HG03108 (cell line): ENCODE data around the gene FRMD4A.
"Not testable (repeated sequence)": the region's sequence is repeated elsewhere in the genome, so short reads cannot be mapped to it uniquely, and the experiment has no call there.

Source experiments
- ATAC-seq: cut with Tn5 transposase; IDR thresholded peaks from one replicate; pipeline ENCODE4 v1.9.1; 2021; ENCODE audit warnings: moderate library complexity; ENCODE audit not compliant: unreplicated experiment

The FRMD4A gene

DNA sequence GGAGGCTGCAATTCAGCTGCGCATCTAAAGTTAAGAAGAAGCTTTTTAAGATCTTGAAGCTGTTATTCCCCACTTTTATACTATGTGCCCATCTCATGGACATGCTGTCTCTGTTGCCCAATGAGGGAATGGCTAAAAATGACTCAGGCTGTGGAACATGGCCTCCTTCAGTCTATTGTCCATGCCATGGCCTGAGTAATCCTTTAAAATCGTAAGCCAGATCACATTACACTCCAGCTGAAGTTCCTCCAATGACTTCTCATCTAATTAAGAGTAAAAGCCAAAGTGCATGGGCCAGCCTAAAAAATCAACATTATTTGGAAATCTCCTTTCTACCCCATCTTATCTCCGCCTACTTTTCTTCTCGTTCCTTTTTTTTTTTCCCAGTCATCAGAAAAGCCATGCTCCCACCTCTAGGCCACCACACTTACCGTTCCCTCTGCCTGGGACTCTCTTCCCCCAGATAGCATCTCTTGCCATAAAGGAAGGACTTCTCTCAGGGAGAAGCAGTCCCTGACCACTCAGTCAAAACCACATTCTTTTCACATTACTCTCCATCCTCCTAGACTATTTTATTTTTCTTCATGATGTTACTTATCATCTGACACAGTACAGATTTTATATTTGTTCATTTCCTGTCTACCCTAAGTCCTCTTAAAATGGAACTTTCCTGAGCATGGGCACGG lies 406.5 kb downstream of the FRMD4A start:
- no peak for ATAC-seq

DNA sequence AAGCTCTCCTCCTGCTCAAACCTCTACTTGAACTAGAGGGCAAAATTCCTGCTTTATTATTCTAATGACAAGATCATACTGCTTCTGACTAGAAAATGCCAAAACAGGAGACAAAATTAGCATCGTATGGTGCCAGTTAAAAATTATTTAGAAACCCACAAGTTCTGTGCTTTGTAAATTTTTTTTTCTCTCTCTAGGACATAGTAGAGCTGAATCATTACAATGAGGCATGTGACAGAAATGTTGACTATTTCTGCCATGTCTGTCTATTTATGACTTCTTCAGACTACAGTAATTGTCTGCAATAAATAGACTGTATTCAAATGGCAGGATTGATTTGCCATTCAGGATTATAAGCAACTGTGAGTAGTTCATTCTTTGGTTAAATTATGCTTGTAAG lies 408.1 kb downstream of the FRMD4A start:
- no peak for ATAC-seq

DNA sequence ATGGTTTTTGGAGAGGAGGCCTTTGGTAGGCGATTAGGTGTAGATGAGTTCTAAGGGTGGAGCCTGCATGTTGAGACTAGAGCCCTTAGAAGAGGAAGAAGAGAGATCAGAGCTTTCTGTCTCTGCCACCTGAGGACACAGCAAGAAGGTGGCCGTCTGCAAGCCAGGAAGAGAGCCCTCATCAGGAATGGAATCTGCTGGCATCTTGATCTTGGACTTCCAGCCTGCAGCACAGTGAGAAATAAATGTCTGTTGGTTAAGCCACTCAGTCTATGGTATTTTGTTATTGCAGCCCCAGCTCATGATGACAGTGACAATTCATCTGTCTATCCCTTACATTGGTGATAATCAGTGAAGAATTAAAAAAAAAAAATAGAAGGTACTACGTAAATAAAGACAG lies 408.8 kb downstream of the FRMD4A start:
- no peak for ATAC-seq

DNA sequence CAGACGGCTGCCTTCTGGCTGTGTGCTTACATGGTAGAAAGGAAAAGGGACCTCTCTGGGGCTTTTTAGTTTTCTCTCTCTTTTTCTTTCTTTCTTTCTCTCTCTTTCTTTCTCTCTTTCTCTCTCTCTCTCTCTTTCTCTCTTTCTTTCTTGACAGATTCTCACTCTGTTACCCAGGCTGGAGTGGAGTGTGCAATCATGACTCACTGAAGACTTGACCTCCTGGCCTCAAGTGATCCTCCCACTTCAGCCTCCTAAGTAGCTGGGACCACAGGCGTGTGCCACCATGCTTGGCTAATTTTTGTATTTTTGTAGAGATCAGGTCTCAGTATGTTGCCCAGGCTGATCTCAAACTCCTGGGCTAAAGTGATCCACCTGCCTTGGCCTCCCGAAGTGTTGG lies 409.6 kb downstream of the FRMD4A start:
- not testable (repeated sequence) for ATAC-seq

DNA sequence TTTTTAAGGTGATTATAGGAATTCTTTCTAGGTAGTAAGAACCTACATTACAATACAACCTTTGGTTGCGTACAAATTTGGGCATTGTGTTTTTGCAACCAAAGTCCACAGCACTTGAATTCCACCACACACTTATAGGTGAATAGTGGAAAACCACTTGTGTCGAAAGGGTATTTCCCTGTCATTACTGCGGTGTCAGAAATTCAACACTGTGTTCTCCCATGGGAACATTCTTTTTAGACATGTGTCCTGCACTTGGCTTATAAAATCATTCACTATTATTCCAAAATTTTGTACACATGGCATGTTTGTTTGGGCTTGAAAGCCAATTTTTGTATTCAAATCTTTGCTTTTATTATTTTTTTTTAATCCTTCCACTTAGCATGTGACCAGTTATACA lies 410.3 kb downstream of the FRMD4A start:
- ATAC-seq, result no peak

DNA sequence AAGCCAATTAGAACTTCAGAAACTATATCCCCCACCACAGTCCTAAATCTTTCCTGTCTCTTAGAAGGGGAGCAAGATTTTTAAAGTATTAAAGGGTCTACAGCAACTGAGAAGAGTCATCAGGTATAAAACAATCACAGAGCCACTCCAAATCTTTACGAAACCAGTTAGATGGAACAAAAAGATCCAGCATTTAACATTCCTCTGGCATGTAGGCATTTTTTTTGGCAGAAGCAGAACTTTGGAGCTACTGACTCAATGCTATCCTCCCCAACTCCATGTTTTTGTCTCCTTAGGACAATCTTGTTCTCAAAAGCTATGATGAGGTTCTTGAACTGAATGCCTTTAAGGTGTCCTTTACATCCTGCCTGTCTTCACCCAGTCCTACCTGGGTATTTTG lies 410.7 kb downstream of the FRMD4A start:
- ATAC-seq, result no peak

DNA sequence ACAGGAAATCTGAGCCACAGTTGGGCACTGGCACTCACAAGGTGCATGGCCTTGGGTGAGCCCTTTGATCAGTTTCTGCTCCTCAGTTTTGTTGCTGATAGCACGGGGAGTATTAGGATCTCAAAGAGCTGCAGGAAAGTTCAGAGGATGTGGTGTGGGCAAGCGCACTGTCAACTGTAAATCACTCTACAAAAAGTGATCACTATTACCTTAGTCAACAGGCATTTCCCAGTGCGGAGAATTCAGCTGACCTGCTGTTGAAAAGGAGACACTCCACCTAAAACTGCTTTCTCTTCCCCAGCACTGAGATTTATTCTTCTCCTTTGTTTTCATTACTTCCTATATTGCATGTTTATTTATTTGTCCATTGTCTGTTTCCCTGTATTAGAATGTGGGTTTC lies 412.9 kb downstream of the FRMD4A start:
- ATAC-seq, result no peak

DNA sequence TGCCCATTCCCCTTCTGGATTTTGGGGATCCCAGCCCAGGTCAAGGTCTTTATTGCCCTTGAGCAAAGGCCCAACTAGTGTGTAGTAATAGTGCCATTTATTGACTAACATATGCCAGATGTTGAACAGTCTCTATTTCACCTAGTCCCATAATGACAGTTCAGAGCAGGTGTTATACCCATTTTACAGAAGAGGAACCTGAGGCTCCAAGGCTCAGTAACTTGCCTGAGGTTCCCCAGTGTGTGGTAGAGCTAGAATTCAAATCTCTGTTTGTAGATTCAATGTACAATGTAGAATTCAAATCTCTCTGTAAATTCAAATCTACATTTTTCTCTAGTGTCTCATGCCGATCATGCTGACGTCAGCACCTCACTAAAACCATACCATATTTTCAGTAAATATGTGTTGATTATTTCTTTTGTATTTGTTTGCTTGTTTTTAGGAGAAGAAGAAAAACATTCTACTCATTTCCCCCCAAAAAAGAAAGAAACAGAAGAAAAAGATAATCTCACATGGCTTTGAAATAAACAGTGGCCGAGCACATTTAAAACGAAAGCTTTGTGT lies 414.3 kb downstream of the FRMD4A start:
- ATAC-seq, result no peak

DNA sequence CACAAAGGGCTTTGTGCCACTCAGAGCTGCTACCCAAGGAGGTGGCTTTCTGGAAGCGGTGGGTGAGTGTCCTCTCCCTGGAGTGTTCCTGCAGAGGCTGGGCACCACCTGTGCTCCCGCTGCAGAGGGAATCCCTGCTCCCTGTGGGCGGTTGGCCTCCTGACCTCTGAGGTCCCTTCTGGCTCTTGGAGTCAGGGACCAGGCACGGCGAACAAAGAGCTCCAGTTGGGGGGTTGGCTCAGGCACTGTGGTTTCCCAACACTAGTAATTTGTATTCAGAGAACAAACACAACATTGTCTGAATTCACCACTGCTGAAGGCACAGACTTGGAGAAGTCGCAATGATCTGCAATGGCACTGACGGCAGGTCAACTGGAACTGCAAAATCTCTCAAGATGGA lies 415.0 kb downstream of the FRMD4A start:
- no peak for ATAC-seq

DNA sequence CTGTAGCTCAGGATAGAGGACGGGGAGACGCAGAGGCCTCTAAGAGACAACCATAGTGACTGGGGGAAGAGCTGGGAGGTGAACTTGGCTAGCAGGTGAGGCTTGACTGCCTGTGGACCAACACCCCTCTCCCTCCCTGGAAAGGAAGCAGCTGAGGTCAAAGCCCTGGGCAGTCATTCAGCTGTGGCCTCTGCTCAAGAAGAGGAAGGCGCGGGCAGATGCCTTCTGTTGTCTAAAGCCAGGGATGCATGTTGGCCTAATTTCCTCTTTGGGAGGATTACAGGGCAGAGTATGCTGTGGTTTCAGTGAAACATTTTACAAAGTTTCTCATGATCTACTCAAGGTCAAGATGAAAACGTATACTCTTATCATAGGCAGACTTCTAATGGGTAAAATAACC lies 416.8 kb downstream of the FRMD4A start:
- ATAC-seq, result no peak

DNA sequence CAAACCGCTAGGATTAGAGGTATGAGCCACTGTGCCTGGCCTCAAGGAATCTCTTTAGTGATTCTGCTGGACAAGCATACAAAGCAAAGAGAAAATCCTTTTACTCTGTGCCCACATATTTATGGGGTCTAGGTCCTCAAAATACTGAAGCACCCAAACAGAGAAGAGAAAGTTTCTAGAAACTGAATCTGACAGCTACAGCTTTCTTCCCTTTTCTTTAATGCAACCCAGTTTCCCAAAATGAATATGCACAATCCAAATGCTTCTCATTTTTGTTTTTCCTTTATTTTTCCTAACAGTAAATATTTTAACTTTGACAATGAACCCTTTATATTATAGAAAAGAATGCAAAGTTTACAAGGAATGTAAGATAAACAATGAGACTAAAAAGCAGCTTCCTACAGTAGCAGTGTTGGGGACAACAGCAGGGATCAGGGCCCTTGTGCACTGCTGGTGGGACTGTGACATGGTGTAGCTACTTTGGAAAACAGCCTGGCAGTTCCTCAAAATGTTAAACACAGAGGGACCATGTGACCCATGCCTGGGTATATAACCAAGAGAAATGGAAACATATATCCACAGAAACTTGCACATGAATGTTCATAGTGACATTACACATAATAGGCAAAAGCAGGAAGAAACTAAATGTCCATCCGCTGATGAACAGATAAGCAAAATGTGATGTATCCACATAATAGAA lies 418.8 kb downstream of the FRMD4A start:
- ATAC-seq, result no peak

DNA sequence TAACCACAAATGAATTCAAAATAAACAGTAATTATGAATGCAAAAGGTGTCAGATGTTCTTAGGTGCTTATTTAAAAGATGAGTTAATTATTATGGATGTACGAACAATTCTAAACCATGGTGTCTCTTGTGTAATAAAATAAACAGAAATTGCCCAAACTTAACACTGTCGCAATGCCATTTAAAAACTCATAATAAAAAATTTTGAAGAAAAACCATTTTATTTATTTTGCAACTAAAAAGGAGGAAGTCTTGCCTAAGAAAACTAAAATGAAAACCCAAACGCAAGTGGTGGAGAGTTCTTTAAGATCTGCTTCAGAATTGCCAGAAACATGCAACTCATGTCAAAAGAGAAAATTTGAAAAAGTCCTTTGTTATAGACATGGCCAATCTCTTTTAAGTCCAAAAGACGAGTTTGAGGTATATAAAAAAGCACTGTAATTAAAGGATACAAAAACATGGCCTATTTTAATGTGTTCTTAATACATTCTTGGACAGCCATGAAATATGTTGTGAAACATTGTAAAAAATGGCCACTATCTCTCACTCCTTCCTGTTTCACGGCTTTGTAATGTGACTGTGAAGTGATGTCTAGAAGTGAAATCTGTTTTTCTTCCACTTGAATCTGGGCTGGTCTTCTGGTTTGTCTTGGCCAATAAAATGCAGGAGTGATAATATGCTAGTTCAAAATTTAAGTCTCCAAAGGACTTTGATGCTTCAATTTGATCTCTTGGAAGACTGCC lies 421.0 kb downstream of the FRMD4A start:
- no peak for ATAC-seq

DNA sequence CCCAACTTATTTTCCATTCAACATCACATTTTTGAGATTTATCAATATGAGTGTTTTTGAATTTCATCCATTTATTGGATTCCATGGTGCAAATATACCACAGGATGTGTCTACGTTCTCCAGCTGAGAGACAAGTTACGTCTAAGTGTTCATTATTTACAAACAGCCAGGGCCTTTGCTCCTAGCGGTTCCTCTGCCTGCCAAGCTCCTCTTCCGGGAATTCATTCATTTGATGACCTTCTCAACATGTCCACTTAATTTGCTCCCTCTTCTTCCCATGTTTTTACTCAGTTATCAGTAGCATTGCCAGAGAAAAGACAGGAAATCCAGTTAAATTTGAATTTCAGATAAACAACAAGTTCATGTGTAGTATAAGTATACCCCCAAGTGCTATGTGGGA lies 422.2 kb downstream of the FRMD4A start:
- no peak for ATAC-seq

DNA sequence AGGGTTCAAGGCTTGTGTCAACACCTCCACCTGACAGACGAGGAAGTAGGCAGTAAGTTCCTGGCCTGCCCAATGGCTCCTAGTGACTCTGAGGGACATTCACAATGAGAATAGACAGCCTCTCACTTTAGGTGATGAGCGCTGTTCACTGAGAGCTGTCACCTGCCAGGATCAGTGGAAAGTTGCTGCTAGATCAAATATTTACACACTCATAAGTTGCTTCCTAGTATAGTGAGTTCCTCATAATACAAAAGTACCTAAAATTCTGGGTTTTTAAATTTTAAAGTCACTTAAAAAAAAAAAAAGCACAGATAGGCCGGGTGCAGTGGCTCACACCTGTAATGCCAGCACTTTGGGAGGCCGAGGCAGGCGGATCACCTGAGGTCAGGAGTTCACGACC lies 423.2 kb downstream of the FRMD4A start:
- ATAC-seq, result no peak

DNA sequence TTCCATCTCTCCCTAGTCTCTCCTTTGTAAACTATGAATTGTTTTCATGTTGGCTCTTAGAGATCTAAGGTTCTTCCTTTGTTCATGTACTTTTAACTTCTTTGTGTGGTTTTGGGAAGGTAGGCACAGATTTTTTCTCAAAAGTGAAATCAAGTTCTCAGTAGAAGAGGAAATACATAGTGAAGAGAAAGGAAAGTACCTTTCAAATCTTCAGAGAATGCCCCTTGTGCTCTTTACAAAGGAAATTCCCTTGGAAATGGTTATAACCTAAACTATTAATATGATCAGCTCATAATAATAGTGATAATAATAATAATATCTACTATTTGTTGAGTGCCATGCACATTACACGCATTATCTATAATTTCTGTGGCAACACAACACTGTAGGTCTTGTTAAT lies 425.4 kb downstream of the FRMD4A start:
- ATAC-seq, result no peak

DNA sequence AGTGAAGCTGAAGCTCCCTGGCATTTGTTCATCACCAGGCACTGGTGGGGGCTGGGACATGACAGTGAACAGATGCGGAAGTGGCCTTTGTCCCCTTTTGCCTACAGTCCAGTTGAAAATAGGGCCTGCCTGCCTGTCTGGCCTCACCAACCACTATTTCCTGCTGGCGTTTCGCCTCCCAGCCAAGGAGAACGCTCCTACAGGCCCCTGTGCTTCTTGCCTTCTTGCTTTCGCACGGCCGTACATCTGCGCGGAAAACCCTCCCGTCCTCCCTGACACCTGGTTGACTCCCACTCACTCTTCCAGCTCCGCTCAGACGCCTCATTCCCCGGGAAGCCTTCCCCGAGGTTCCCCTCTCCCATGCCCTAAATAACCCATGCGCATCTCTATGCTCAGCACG lies 426.7 kb downstream of the FRMD4A start:
- ATAC-seq, result no peak

DNA sequence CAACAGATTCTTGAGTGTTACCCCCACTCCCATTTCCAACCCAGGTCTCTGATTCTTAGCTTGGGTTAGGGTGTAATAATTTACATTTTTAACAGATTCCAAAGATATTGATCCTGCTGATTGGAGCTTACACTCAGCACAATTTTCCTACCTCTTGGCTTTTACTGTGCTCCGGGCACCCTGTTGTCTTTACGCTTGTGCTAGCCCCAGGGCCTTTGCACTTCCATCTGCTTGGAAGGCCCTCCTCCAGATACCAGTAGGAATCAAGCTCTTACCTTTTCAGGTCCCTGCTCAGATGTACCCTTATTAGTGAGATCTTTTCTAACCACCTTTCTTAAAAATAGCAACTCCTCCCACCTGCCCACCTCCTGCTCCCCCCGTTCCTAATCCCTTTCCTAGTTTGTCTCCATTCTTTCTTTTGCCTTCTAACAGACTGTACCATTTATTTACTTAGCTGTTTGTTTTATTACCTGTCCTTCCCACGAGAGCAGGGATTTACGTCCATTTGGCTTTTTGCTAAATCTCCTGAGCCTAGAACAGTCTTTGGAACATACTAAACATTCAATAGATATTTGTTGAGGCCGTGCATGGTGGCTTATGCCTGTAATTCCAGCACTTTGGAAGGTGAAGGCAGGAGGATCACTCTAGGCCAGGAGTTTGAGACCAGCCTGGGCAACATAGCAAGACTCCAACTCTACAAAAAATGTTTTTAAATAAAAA lies 427.7 kb downstream of the FRMD4A start:
- ATAC-seq, result no peak

DNA sequence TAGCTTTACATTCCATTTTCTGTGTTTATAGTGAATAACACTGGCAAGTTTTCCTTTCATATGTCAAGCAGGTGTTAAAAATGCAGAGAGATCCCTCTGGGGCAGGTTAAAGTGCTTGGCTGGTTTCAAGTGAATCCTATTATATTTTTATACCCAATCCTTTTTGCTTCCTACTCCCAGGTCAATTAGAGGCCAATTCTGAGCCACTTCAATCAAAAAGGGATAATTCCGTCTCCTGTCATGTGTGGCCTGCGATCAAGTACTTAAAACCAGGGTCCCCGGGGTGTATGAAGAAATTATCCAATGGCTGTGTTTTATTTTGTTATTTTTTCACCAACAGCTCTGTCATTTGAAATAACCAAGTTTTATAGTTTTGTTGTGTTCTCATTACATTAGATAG lies 430.8 kb downstream of the FRMD4A start:
- no peak for ATAC-seq

DNA sequence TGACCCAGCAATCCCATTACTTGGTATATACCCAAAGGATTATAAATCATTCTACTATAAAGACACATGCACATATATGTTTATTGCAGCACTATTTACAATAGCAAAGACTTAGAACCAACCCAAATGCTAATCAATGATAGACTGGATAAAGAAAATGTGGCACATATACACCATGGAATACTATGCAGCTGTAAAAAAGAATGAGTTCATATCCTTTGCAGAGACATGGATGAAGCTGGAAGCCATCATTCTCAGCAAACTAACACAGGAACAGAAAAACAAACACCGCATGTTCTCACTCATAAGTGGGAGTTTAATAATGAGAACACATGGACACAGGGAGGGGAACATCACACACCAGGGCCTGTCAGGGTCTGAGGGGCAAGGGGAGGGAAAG lies 434.6 kb downstream of the FRMD4A start:
- not testable (repeated sequence) for ATAC-seq

DNA sequence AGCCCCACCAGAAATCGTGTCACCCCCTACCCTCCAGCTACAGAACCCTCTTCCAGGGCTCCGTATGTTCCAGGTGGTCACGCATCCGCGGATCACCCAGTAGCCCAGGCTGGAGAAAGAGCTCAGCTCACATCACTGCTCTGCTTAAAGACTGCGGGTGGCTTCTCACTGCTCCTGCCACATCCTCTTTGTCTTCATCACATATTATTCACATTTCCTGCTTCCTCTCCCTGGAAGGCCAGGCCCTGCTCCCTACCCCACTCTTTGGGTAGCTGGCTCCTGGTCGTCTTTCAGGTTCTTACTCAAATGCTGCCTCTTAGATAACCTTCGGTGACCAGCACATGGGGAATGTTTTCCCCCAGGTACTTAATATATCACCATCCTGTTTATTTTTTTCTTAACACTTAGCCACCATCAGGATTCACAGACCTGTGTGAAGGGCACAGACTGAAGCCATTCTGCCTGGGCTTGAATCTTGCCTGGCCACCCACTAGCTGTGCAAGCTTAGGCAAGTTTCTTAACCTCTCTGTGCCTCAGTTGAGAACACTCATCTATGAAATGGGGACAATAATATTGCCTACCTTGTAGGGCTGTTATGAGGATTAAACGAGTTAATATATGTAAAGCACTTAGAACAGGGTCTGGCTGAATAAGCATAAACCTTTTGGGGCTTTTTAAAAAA lies 436.2 kb downstream of the FRMD4A start:
- no peak for ATAC-seq

DNA sequence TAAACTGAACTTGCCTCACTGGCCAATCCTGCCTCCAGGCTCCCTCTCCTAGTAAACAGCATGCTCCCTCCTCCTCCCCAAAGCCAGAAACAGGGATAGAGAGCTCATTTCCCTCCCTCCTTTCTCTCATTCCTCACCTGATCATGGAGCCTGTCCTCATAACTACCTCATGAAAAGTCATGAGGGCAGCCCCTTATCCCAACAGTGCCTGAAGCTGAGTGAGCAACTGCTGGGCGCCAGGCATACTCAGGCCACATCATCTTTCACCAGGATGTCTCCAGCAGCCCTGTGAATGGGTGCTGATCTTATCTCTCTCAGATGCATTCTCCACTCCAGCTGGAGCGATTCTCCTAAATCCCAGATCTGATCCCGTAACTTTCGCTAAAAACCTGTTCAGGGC lies 436.8 kb downstream of the FRMD4A start:
- no peak for ATAC-seq
